Trophoblast cell (in vitro differentiated cells and primary cell): Measurements from ENCODE around the gene DONSON.

Source experiments
- DNase-seq, 2 donors: peaks; one replicate each; pipeline ENCODE4 v3.0.0-alpha.2; 2016
- H2AFZ ChIP-seq: 2 replicates; pipeline ENCODE4 v1.6.1; 2013; ENCODE audit warnings: low read length, moderate library complexity, mild to moderate bottlenecking; ENCODE audit not compliant: insufficient read depth, poor library complexity
- H2AK5ac ChIP-seq: 2 replicates; pipeline ENCODE4 v1.6.1; 2013; ENCODE audit warnings: mild to moderate bottlenecking, low read length
- H2BK120ac ChIP-seq: 2 replicates; pipeline ENCODE4 v1.6.1; 2013; ENCODE audit warnings: low read length, mild to moderate bottlenecking, moderate library complexity; ENCODE audit not compliant: insufficient read depth, poor library complexity
- H2BK12ac ChIP-seq: 2 replicates; pipeline ENCODE4 v1.6.1; 2013; ENCODE audit warnings: mild to moderate bottlenecking, low read length, moderate library complexity
- H2BK5ac ChIP-seq: 2 replicates; pipeline ENCODE4 v1.6.1; 2013; ENCODE audit warnings: low read length, low read depth, moderate library complexity, mild to moderate bottlenecking; ENCODE audit not compliant: poor library complexity
- H3K14ac ChIP-seq: 2 replicates; pipeline ENCODE4 v1.6.1; 2013; ENCODE audit warnings: mild to moderate bottlenecking, low read length
- H3K18ac ChIP-seq: 2 replicates; pipeline ENCODE4 v1.6.1; 2013; ENCODE audit warnings: mild to moderate bottlenecking, low read length
- H3K23ac ChIP-seq: 2 replicates; pipeline ENCODE4 v1.6.1; 2013; ENCODE audit warnings: low read length
- H3K27ac ChIP-seq: 2 replicates; pipeline ENCODE4 v1.5.1; 2013; ENCODE audit warnings: low read depth, mild to moderate bottlenecking, inconsistent platforms, low read length, moderate library complexity
- H3K27me3 ChIP-seq: 2 replicates; pipeline ENCODE4 v1.6.1; 2013; ENCODE audit warnings: inconsistent platforms, mild to moderate bottlenecking, low read length, moderate library complexity; ENCODE audit not compliant: insufficient read depth
- H3K36me3 ChIP-seq, 2 experiments: 1 replicate in 1 of 2; 2 replicates in 1 of 2; pipeline ENCODE4 v1.6.1; 2013; ENCODE audit warnings: low read length in 2 of 2, mild to moderate bottlenecking in 2 of 2, moderate library complexity in 1 of 2; ENCODE audit not compliant: insufficient read depth in 2 of 2, control insufficient read depth in 1 of 2
- H3K4ac ChIP-seq: 2 replicates; pipeline ENCODE4 v1.6.1; 2013; ENCODE audit warnings: low read depth, mild to moderate bottlenecking, low read length, moderate library complexity
- H3K4me1 ChIP-seq, 2 experiments: 1 replicate in 1 of 2; 2 replicates in 1 of 2; pipeline ENCODE4 v1.6.1; 2013; ENCODE audit warnings: low read length in 2 of 2, mild to moderate bottlenecking in 2 of 2, moderate library complexity in 1 of 2; ENCODE audit not compliant: insufficient read depth in 2 of 2, control insufficient read depth in 1 of 2
- H3K4me2 ChIP-seq: 2 replicates; pipeline ENCODE4 v1.6.1; 2013; ENCODE audit warnings: inconsistent platforms, mild to moderate bottlenecking, low read length, moderate library complexity
- H3K4me3 ChIP-seq: 2 replicates; pipeline ENCODE4 v1.5.1; 2013; ENCODE audit warnings: mild to moderate bottlenecking, low read depth, low read length, inconsistent platforms
- H3K79me1 ChIP-seq: one replicate; pipeline ENCODE4 v1.6.1; 2013; ENCODE audit warnings: low read length
- H3K79me2 ChIP-seq: 2 replicates; pipeline ENCODE4 v1.6.1; 2013; ENCODE audit warnings: low read length, mild to moderate bottlenecking; ENCODE audit not compliant: control insufficient read depth, insufficient read depth, poor library complexity
- H3K9ac ChIP-seq: 2 replicates; pipeline ENCODE4 v1.6.1; 2013; ENCODE audit warnings: mild to moderate bottlenecking, low read length
- H3K9me3 ChIP-seq: 2 replicates; pipeline ENCODE4 v1.6.1; 2013; ENCODE audit warnings: low read depth, mild to moderate bottlenecking, control low read depth, inconsistent platforms, low read length; ENCODE audit not compliant: insufficient read depth
- H4K12ac ChIP-seq: 2 replicates; pipeline ENCODE4 v1.6.1; 2013; ENCODE audit warnings: low read depth, mild to moderate bottlenecking, low read length, moderate library complexity
- H4K8ac ChIP-seq: 2 replicates; pipeline ENCODE4 v1.6.1; 2013; ENCODE audit warnings: low read depth, mild to moderate bottlenecking, low read length, moderate library complexity
- H4K91ac ChIP-seq: one replicate; pipeline ENCODE4 v1.6.1; 2013; ENCODE audit warnings: low read depth, mild to moderate bottlenecking, low read length, moderate library complexity
- WGBS: extraction: QIAGEN DNeasy Blood & Tissue Kit; methylation state at CpG from one replicate; pipeline ENCODE4 v1.1.7; 2013; ENCODE audit warnings: missing lambda C conversion rate; ENCODE audit not compliant: insufficient read length, insufficient coverage; ENCODE audit errors: extremely low coverage; 5-methylcytosine and 5-hydroxymethylcytosine counted together

Gene DONSON

GRCh38 chr21:33559813-33560212 is 28.7 kb downstream of the DONSON start:
- WGBS = no CpG with 5 or more reads among the region's 10 CpGs
- Histone ChIP-seq H3K4me1 (no peaks in the 10 kb centered on the region), H2AFZ (no peak overlapping the region)

GRCh38 chr21:33558777-33559421 is 29.6 kb downstream of the DONSON start:
- no peak overlapping the region for H3K4me3 ChIP-seq
- no peak overlapping the region for H3K14ac ChIP-seq
- H3K27me3 ChIP-seq = no peaks in the 10 kb centered on the region
- H2AFZ ChIP-seq = no peak overlapping the region
- H3K4me1 ChIP-seq = no peaks in the 10 kb centered on the region
- no peak overlapping the region for H3K27ac ChIP-seq
- H4K8ac ChIP-seq = no peak overlapping the region
- WGBS = no CpG with 5 or more reads among the region's 4 CpGs
- H3K9me3 ChIP-seq = no peaks in the 10 kb centered on the region
- no peak overlapping the region for H3K23ac ChIP-seq
- H3K9ac ChIP-seq = no peak overlapping the region
- H3K4me2 ChIP-seq = no peak overlapping the region
- peaks cover 14 to 38% of the 10 kb centered on the region in 2 experiments for H3K36me3 ChIP-seq
- no peak overlapping the region for H2BK5ac ChIP-seq
- no peaks in the 10 kb centered on the region for H3K79me2 ChIP-seq
- no peak overlapping the region for H2AK5ac ChIP-seq
- no peak overlapping the region for H4K91ac ChIP-seq
- no peak overlapping the region for H2BK120ac ChIP-seq
- H4K12ac ChIP-seq = no peak overlapping the region
- H2BK12ac ChIP-seq = no peak overlapping the region
- no peak for DNase-seq
- H3K18ac ChIP-seq = no peak overlapping the region
- no peak overlapping the region for H3K4ac ChIP-seq
- no peaks in the 10 kb centered on the region for H3K79me1 ChIP-seq

More at GRCh38 chr21:33559813-33560212, 28.7 kb downstream of the DONSON start:
- H3K9me3 ChIP-seq = no peaks in the 10 kb centered on the region
- H2BK12ac ChIP-seq = no peak overlapping the region
- no peaks in the 10 kb centered on the region for H3K79me2 ChIP-seq
- H3K4me3 ChIP-seq = no peak overlapping the region
- no peaks in the 10 kb centered on the region for H3K27me3 ChIP-seq
- H4K12ac ChIP-seq = no peak overlapping the region
- no peak for DNase-seq
- H3K79me1 ChIP-seq = no peaks in the 10 kb centered on the region
- H3K36me3 ChIP-seq = peaks cover 14 to 29% of the 10 kb centered on the region in 2 experiments
- H2BK120ac ChIP-seq = no peak overlapping the region
- no peak overlapping the region for H3K23ac ChIP-seq
- no peak overlapping the region for H3K4me2 ChIP-seq
- H2AK5ac ChIP-seq = no peak overlapping the region
- H4K91ac ChIP-seq = no peak overlapping the region
- H3K14ac ChIP-seq = no peak overlapping the region
- H2BK5ac ChIP-seq = no peak overlapping the region
- H3K27ac ChIP-seq = no peak overlapping the region
- no peak overlapping the region for H4K8ac ChIP-seq
- H3K4ac ChIP-seq = no peak overlapping the region
- H3K9ac ChIP-seq = no peak overlapping the region
- no peak overlapping the region for H3K18ac ChIP-seq

GRCh38 chr21:33557447-33557846 is 31.0 kb downstream of the DONSON start:
- Histone ChIP-seq H3K9me3 (no peaks in the 10 kb centered on the region), H3K27me3 (no peaks in the 10 kb centered on the region), H2BK120ac (no peak overlapping the region), H3K18ac (no peak overlapping the region), H4K12ac (no peak overlapping the region), H3K36me3 (peaks cover 22 to 52% of the 10 kb centered on the region in 2 experiments), H3K9ac (no peak overlapping the region), H4K91ac (no peak overlapping the region), H2BK5ac (no peak overlapping the region), H3K79me2 (peaks cover 4% of the 10 kb centered on the region), H3K4me3 (no peak overlapping the region), H3K79me1 (no peaks in the 10 kb centered on the region), H4K8ac (no peak overlapping the region), H2AK5ac (no peak overlapping the region), H3K4me1 (no peaks in the 10 kb centered on the region), H3K14ac (no peak overlapping the region), H3K23ac (no peak overlapping the region), H3K27ac (no peak overlapping the region), H3K4ac (no peak overlapping the region), H3K4me2 (no peak overlapping the region), H2AFZ (no peak overlapping the region), H2BK12ac (no peak overlapping the region)
- no CpG with 5 or more reads among the region's 19 CpGs for WGBS
- no peak for DNase-seq

- H3K79me1 ChIP-seq = no peaks in the 10 kb centered on the region
- no peaks in the 10 kb centered on the region for H3K4me1 ChIP-seq
- H2BK120ac ChIP-seq = no peak overlapping the region
- H3K79me2 ChIP-seq = peaks cover 7% of the 10 kb centered on the region
- no peak overlapping the region for H4K8ac ChIP-seq
- H3K27me3 ChIP-seq = no peaks in the 10 kb centered on the region
- WGBS = no CpG with 5 or more reads among the region's 32 CpGs
- no peak overlapping the region for H3K9ac ChIP-seq
- no peak overlapping the region for H4K12ac ChIP-seq
- no peak overlapping the region for H3K4ac ChIP-seq
- H2AFZ ChIP-seq = no peak overlapping the region
- H2AK5ac ChIP-seq = no peak overlapping the region
- H4K91ac ChIP-seq = no peak overlapping the region
- no peak overlapping the region for H2BK12ac ChIP-seq
- no peak overlapping the region for H3K14ac ChIP-seq
- no peak for DNase-seq
- H3K4me3 ChIP-seq = no peak overlapping the region
- H2BK5ac ChIP-seq = no peak overlapping the region
- no peak overlapping the region for H3K27ac ChIP-seq
- H3K23ac ChIP-seq = no peak overlapping the region
- H3K36me3 ChIP-seq = peaks cover 44 to 67% of the 10 kb centered on the region in 2 experiments
- H3K9me3 ChIP-seq = peaks cover 3% of the 10 kb centered on the region
- H3K4me2 ChIP-seq = no peak overlapping the region
- H3K18ac ChIP-seq = no peak overlapping the region
These were observed 33.5 kb downstream of the DONSON start for GRCh38 chr21:33554982-33555344.
